ENCODE results near the gene YAP1.

YAP1 gene

DNA sequence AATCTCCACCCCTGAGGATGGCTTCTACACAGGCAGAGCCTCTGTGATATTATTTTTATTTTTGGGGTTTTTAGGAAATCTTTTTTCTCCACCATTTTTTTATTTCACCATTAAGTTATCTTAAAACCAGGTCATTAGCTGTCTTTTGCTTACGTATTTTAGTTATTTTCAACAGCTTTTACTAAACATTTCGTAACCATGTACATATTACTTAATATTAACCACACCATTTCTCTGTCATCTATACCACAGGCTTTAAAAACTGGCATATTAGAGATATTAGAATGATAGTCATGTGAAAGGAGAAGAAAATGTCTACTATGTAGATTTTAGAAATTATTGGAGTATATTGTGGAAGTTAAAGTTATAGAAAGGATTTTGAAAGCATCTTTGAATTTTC is 37.4 kb downstream of the YAP1 start:
- TF ChIP-seq, protein P1, sequence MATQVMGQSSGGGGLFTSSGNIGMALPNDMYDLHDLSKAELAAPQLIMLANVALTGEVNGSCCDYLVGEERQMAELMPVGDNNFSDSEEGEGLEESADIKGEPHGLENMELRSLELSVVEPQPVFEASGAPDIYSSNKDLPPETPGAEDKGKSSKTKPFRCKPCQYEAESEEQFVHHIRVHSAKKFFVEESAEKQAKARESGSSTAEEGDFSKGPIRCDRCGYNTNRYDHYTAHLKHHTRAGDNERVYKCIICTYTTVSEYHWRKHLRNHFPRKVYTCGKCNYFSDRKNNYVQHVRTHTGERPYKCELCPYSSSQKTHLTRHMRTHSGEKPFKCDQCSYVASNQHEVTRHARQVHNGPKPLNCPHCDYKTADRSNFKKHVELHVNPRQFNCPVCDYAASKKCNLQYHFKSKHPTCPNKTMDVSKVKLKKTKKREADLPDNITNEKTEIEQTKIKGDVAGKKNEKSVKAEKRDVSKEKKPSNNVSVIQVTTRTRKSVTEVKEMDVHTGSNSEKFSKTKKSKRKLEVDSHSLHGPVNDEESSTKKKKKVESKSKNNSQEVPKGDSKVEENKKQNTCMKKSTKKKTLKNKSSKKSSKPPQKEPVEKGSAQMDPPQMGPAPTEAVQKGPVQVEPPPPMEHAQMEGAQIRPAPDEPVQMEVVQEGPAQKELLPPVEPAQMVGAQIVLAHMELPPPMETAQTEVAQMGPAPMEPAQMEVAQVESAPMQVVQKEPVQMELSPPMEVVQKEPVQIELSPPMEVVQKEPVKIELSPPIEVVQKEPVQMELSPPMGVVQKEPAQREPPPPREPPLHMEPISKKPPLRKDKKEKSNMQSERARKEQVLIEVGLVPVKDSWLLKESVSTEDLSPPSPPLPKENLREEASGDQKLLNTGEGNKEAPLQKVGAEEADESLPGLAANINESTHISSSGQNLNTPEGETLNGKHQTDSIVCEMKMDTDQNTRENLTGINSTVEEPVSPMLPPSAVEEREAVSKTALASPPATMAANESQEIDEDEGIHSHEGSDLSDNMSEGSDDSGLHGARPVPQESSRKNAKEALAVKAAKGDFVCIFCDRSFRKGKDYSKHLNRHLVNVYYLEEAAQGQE (IDR thresholded peaks at IDR 0.05; ENCODE audit: insufficient replicate concordance, low read depth), result no peak
- no peak for TF ChIP-seq POLR2AphosphoS5 (IDR thresholded peaks at IDR 0.05; ENCODE audit: low read depth)
- no peak for TF ChIP-seq GABPA (IDR thresholded peaks at IDR 0.05; ENCODE audit: low read depth)
- TF ChIP-seq SPI1 (IDR thresholded peaks at IDR 0.05; ENCODE audit: borderline replicate concordance, low read depth), result no peak
- TF ChIP-seq, protein P2, sequence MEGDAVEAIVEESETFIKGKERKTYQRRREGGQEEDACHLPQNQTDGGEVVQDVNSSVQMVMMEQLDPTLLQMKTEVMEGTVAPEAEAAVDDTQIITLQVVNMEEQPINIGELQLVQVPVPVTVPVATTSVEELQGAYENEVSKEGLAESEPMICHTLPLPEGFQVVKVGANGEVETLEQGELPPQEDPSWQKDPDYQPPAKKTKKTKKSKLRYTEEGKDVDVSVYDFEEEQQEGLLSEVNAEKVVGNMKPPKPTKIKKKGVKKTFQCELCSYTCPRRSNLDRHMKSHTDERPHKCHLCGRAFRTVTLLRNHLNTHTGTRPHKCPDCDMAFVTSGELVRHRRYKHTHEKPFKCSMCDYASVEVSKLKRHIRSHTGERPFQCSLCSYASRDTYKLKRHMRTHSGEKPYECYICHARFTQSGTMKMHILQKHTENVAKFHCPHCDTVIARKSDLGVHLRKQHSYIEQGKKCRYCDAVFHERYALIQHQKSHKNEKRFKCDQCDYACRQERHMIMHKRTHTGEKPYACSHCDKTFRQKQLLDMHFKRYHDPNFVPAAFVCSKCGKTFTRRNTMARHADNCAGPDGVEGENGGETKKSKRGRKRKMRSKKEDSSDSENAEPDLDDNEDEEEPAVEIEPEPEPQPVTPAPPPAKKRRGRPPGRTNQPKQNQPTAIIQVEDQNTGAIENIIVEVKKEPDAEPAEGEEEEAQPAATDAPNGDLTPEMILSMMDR (IDR thresholded peaks at IDR 0.05; ENCODE audit: insufficient read depth, low read length), result no peak
- Histone ChIP-seq H3K27ac (replicated peaks) (no peak overlapping the region), H3K4me3 (replicated peaks; ENCODE audit: insufficient read depth, low read length) (no peak overlapping the region), H3K27me3 (ENCODE audit: insufficient read depth, poor library complexity, severe bottlenecking) (peaks cover 14% of the 10 kb centered on the region)
- peak in 1 of 2 experiments; percentile 52 for DNase-seq (ENCODE audit: low read depth in 1 of 2, low spot score in 1 of 2)

DNA sequence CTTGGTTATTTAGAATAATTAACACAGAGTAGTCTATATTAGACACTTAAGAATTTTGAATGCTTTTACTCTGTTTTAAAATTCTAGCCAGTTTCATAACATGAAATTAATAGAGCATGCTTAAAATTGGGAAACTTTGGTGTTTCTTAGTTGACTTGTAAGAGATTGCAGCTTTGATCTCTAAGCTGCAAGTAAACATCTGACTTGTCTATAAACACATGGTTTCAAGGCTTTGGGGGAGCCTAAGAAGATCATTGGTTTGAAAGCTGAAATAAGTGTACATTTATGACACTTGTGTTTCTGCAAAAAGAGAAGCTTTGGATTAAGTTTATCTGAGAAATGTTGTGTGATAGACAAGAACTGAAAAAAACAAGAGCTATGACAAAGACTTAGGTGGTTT is 37.8 kb downstream of the YAP1 start:
- Histone ChIP-seq H3K27me3 (ENCODE audit: insufficient read depth, poor library complexity, severe bottlenecking) (peaks cover 14% of the 10 kb centered on the region), H3K4me3 (replicated peaks; ENCODE audit: insufficient read depth, low read length) (no peak overlapping the region), H3K27ac (replicated peaks) (no peak overlapping the region)
- DNase-seq (ENCODE audit: low read depth in 1 of 2, low spot score in 1 of 2), result no peak
- TF ChIP-seq, protein P2 (IDR thresholded peaks at IDR 0.05; ENCODE audit: insufficient read depth, low read length), result no peak
- TF ChIP-seq GABPA (IDR thresholded peaks at IDR 0.05; ENCODE audit: low read depth), result no peak
- TF ChIP-seq, protein P1 (IDR thresholded peaks at IDR 0.05; ENCODE audit: insufficient replicate concordance, low read depth), result no peak
- TF ChIP-seq POLR2AphosphoS5 (IDR thresholded peaks at IDR 0.05; ENCODE audit: low read depth), result no peak

DNA sequence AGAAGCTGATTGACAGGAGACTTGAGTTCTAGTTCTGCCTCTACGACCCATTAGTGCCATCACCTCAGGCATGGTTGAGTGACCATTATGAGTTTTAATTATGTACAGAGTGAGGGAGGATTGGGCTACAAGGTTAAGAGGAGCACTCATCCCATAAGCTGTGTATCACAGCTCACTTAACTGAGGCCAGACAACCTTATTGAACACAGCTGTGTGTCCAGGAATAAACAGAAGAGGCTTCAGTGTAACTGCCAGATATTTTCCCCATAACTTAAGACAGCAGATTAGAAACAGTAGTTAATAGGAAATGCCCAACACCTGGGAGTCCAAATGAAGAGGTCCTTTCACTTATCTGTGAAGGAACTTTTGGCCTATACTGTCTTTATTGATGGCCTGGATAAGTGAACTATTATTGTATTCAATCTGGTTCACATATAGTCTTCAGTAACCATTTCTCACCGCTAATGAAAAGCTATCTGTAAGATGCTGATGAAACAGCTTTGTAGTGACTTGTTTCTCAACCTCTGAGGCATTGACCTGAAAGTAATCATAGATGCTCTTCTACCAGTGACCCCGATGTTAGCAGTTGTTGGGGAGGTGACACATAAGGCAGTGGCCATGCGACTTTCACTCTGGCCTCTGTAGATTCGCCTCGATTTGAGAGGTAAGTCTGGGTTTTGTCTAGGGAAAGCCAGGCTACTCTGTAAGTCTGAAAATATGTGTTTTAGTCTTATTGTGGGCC is 41.7 kb downstream of the YAP1 start:
- TF ChIP-seq, protein P2 (IDR thresholded peaks at IDR 0.05; ENCODE audit: insufficient read depth, low read length), result no peak
- TF ChIP-seq POLR2AphosphoS5 (IDR thresholded peaks at IDR 0.05; ENCODE audit: low read depth), result no peak
- DNase-seq (ENCODE audit: low read depth in 1 of 2, low spot score in 1 of 2), result no peak
- no peak overlapping the region for H3K4me3 ChIP-seq (replicated peaks; ENCODE audit: insufficient read depth, low read length)
- H3K27me3 ChIP-seq (ENCODE audit: insufficient read depth, poor library complexity, severe bottlenecking), result peaks cover 6% of the 10 kb centered on the region
- H3K27ac ChIP-seq (replicated peaks), result no peak overlapping the region

DNA sequence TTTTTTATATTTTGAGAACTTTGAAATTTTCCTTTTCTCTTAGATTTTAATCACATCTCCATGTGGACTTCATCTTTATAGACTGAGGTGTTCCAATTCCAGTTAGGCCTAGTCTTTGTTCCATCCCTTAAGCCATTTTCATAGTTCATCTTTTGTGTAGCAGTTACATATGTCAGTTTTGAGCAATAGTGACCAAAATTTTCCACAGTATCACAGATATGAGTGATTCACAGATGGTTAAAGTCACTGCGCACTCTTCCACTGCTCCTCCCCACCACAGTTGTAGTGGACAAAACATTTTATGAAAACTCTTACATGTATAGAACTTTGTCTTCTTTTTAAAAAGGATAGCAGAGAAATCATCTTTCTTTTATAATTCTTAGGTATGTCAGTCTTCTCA is 42.8 kb downstream of the YAP1 start:
- Histone ChIP-seq H3K4me3 (replicated peaks; ENCODE audit: insufficient read depth, low read length) (no peak overlapping the region), H3K27ac (replicated peaks) (no peak overlapping the region), H3K27me3 (ENCODE audit: insufficient read depth, poor library complexity, severe bottlenecking) (peaks cover 6% of the 10 kb centered on the region)
- TF ChIP-seq POLR2AphosphoS5 (IDR thresholded peaks at IDR 0.05; ENCODE audit: low read depth) (no peak), GABPA (IDR thresholded peaks at IDR 0.05; ENCODE audit: low read depth) (no peak)
- no peak for DNase-seq (ENCODE audit: low read depth in 1 of 2, low spot score in 1 of 2)

Data from HL-60 (cell line).